WERI-Rb-1 (cell line): Measurements from ENCODE around the gene LTBP1.

ENCODE experiments used
- DNase-seq: peaks from one replicate; pipeline ENCODE4 v3.0.0-alpha.2; 2020
- H3K27ac ChIP-seq: fragments of 250-450 bp; sonication (Bioruptor Pico); 2 replicates; pipeline ENCODE4 v1.5.1; 2020; ENCODE audit warnings: mild to moderate bottlenecking, moderate library complexity
- H3K27me3 ChIP-seq: fragments of 250-450 bp; sonication (Bioruptor Pico); 2 replicates; pipeline ENCODE4 v1.5.1; 2021; ENCODE audit warnings: mild to moderate bottlenecking, low read depth, moderate library complexity; ENCODE audit not compliant: insufficient read depth, severe bottlenecking
- H3K36me3 ChIP-seq: fragments of 250-450 bp; sonication (Bioruptor Pico); 2 replicates; pipeline ENCODE4 v1.5.1; 2020; ENCODE audit warnings: mild to moderate bottlenecking, moderate library complexity
- H3K4me3 ChIP-seq: 2 replicates; pipeline ENCODE4 v1.5.1; 2011; ENCODE audit warnings: low read depth, mild to moderate bottlenecking, control low read depth, low read length
- H3K9me3 ChIP-seq: fragments of 250-450 bp; sonication (Bioruptor Pico); 2 replicates; pipeline ENCODE4 v1.5.1; 2021; ENCODE audit warnings: mild to moderate bottlenecking, moderate library complexity; ENCODE audit not compliant: severe bottlenecking
- CTCF ChIP-seq: IDR thresholded peaks from 2 replicates; pipeline ENCODE4 v1.5.1; 2011; ENCODE audit warnings: low read depth, mild to moderate bottlenecking, control low read depth, inconsistent platforms, low read length

LTBP1 gene

GRCh38 chr2:33238111-33238510, 291.4 kb downstream of the LTBP1 start:
- Histone ChIP-seq H3K27me3 (no peaks in the 10 kb centered on the region), H3K4me3 (no peak overlapping the region), H3K36me3 (no peaks in the 10 kb centered on the region), H3K27ac (no peak overlapping the region), H3K9me3 (no peaks in the 10 kb centered on the region)
- DNase-seq = no peak
- no peak for TF ChIP-seq CTCF

- no peaks in the 10 kb centered on the region for H3K36me3 ChIP-seq
- H3K27ac ChIP-seq = no peak overlapping the region
- no peaks in the 10 kb centered on the region for H3K27me3 ChIP-seq
- no peak for DNase-seq
- no peak for TF ChIP-seq CTCF
- H3K9me3 ChIP-seq = no peaks in the 10 kb centered on the region
- no peak overlapping the region for H3K4me3 ChIP-seq
Observed at GRCh38 chr2:33240178-33240577, 293.4 kb downstream of the LTBP1 start.

GRCh38 chr2:33241072-33241471, 294.3 kb downstream of the LTBP1 start:
- no peak for TF ChIP-seq CTCF
- no peaks in the 10 kb centered on the region for H3K27me3 ChIP-seq
- H3K36me3 ChIP-seq = no peaks in the 10 kb centered on the region
- no peak for DNase-seq
- no peaks in the 10 kb centered on the region for H3K9me3 ChIP-seq
- no peak overlapping the region for H3K4me3 ChIP-seq
- no peak overlapping the region for H3K27ac ChIP-seq

GRCh38 chr2:33241581-33241980, 294.8 kb downstream of the LTBP1 start:
- Histone ChIP-seq H3K36me3 (no peaks in the 10 kb centered on the region), H3K27me3 (no peaks in the 10 kb centered on the region), H3K9me3 (no peaks in the 10 kb centered on the region), H3K27ac (no peak overlapping the region), H3K4me3 (no peak overlapping the region)
- TF ChIP-seq CTCF = no peak
- DNase-seq = no peak

GRCh38 chr2:33242845-33243244, 296.1 kb downstream of the LTBP1 start:
- no peaks in the 10 kb centered on the region for H3K9me3 ChIP-seq
- no peak for DNase-seq
- TF ChIP-seq CTCF = no peak
- no peaks in the 10 kb centered on the region for H3K36me3 ChIP-seq
- H3K27ac ChIP-seq = no peak overlapping the region
- no peak overlapping the region for H3K4me3 ChIP-seq
- no peaks in the 10 kb centered on the region for H3K27me3 ChIP-seq

- Histone ChIP-seq H3K27ac (no peak overlapping the region), H3K4me3 (no peak overlapping the region), H3K36me3 (no peaks in the 10 kb centered on the region), H3K27me3 (no peaks in the 10 kb centered on the region), H3K9me3 (no peaks in the 10 kb centered on the region)
- no peak for TF ChIP-seq CTCF
- DNase-seq = no peak
Observed at GRCh38 chr2:33246432-33246831, 299.7 kb downstream of the LTBP1 start.
